Stimulated activated naive CD4-positive, alpha-beta T cell treated with Interleukin-2 at 50 U/mL for 16 hours (primary cell): ENCODE data around the gene CDH12.
"Not testable (repeated sequence)": the region's sequence is repeated elsewhere in the genome, so short reads cannot be mapped to it uniquely, and the experiment has no call there.

Experiments
- DNase-seq: peaks from one replicate; lab custom pipeline; 2025; lab: John Stamatoyannopoulos, UW

Gene CDH12

GRCh38 chr5:22560147-22560546, 293.0 kb downstream of the CDH12 start:
- no peak for DNase-seq

- DNase-seq = no peak
These were observed 295.9 kb downstream of the CDH12 start for GRCh38 chr5:22557251-22557650.

GRCh38 chr5:22554475-22554874, 298.7 kb downstream of the CDH12 start:
- DNase-seq = no peak

- no peak for DNase-seq
These were observed 303.1 kb downstream of the CDH12 start for GRCh38 chr5:22549876-22550671.

- DNase-seq = no peak
These were observed 310.8 kb downstream of the CDH12 start for GRCh38 chr5:22542340-22542739.

- no peak for DNase-seq
These were observed 312.1 kb downstream of the CDH12 start for GRCh38 chr5:22541037-22541436.

GRCh38 chr5:22539762-22540161, 313.4 kb downstream of the CDH12 start:
- no peak for DNase-seq

GRCh38 chr5:22531986-22532385, 321.2 kb downstream of the CDH12 start:
- no peak for DNase-seq

GRCh38 chr5:22521521-22521920, 331.6 kb downstream of the CDH12 start:
- DNase-seq = no peak

GRCh38 chr5:22516497-22516896, 336.6 kb downstream of the CDH12 start:
- DNase-seq = not testable (repeated sequence)

- no peak for DNase-seq
These were observed 338.9 kb downstream of the CDH12 start for GRCh38 chr5:22514231-22514630.

- DNase-seq = no peak
These were observed 347.3 kb downstream of the CDH12 start for GRCh38 chr5:22505891-22506290.

- no peak for DNase-seq
These were observed 348.7 kb downstream of the CDH12 start for GRCh38 chr5:22504411-22504810.

- DNase-seq = no peak
These were observed 352.6 kb downstream of the CDH12 start for GRCh38 chr5:22500556-22500955.

GRCh38 chr5:22496666-22497065, 356.5 kb downstream of the CDH12 start:
- no peak for DNase-seq

- no peak for DNase-seq
These were observed 358.0 kb downstream of the CDH12 start for GRCh38 chr5:22495016-22495720.

- no peak for DNase-seq
These were observed 364.7 kb downstream of the CDH12 start for GRCh38 chr5:22488427-22488826.

- no peak for DNase-seq
These were observed 372.8 kb downstream of the CDH12 start for GRCh38 chr5:22480305-22480704.

- no peak for DNase-seq
These were observed 379.3 kb downstream of the CDH12 start for GRCh38 chr5:22473886-22474285.

- DNase-seq = no peak
These were observed 382.0 kb downstream of the CDH12 start for GRCh38 chr5:22471154-22471553.

GRCh38 chr5:22470408-22470807, 382.7 kb downstream of the CDH12 start:
- no peak for DNase-seq

GRCh38 chr5:22465616-22466015, 387.5 kb downstream of the CDH12 start:
- DNase-seq = no peak

GRCh38 chr5:22465177-22465576, 388.0 kb downstream of the CDH12 start:
- no peak for DNase-seq

- DNase-seq = no peak
These were observed 393.0 kb downstream of the CDH12 start for GRCh38 chr5:22460189-22460588.
